ENCODE data around the gene MYO5B.

Gene MYO5B

GRCh38 chr18:49948975-49949374 is 246.0 kb downstream of the MYO5B start:
- Histone ChIP-seq H3K9me3 (ENCODE audit: control insufficient read depth, insufficient read depth, low read length) (no peaks in the 10 kb centered on the region), H3K9ac (ENCODE audit: low read depth, low read length) (no peak overlapping the region), H3K4me3 (ENCODE audit: low read depth, low read length) (no peak overlapping the region), H3K4me1 (ENCODE audit: control insufficient read depth, insufficient read depth, low read length) (no peaks in the 10 kb centered on the region), H3K36me3 (ENCODE audit: control insufficient read depth, insufficient read depth, low read length) (no peaks in the 10 kb centered on the region), H3K27me3 (ENCODE audit: control insufficient read depth, insufficient read depth, low read length) (no peaks in the 10 kb centered on the region)

- Histone ChIP-seq H3K4me1 (ENCODE audit: control insufficient read depth, insufficient read depth, low read length) (no peaks in the 10 kb centered on the region), H3K4me3 (ENCODE audit: low read depth, low read length) (no peak overlapping the region), H3K9me3 (ENCODE audit: control insufficient read depth, insufficient read depth, low read length) (no peaks in the 10 kb centered on the region), H3K36me3 (ENCODE audit: control insufficient read depth, insufficient read depth, low read length) (no peaks in the 10 kb centered on the region), H3K9ac (ENCODE audit: low read depth, low read length) (no peak overlapping the region), H3K27me3 (ENCODE audit: control insufficient read depth, insufficient read depth, low read length) (no peaks in the 10 kb centered on the region)
Measured at GRCh38 chr18:49944663-49945062, 250.3 kb downstream of the MYO5B start.

GRCh38 chr18:49936821-49937220 is 258.1 kb downstream of the MYO5B start:
- Histone ChIP-seq H3K4me1 (ENCODE audit: control insufficient read depth, insufficient read depth, low read length) (no peaks in the 10 kb centered on the region), H3K9me3 (ENCODE audit: control insufficient read depth, insufficient read depth, low read length) (no peaks in the 10 kb centered on the region), H3K36me3 (ENCODE audit: control insufficient read depth, insufficient read depth, low read length) (no peaks in the 10 kb centered on the region), H3K4me3 (ENCODE audit: low read depth, low read length) (no peak overlapping the region), H3K9ac (ENCODE audit: low read depth, low read length) (no peak overlapping the region), H3K27me3 (ENCODE audit: control insufficient read depth, insufficient read depth, low read length) (no peaks in the 10 kb centered on the region)

GRCh38 chr18:49935215-49935614 is 259.7 kb downstream of the MYO5B start:
- Histone ChIP-seq H3K9ac (ENCODE audit: low read depth, low read length) (no peak overlapping the region), H3K9me3 (ENCODE audit: control insufficient read depth, insufficient read depth, low read length) (no peaks in the 10 kb centered on the region), H3K4me3 (ENCODE audit: low read depth, low read length) (no peak overlapping the region), H3K27me3 (ENCODE audit: control insufficient read depth, insufficient read depth, low read length) (no peaks in the 10 kb centered on the region), H3K4me1 (ENCODE audit: control insufficient read depth, insufficient read depth, low read length) (no peaks in the 10 kb centered on the region), H3K36me3 (ENCODE audit: control insufficient read depth, insufficient read depth, low read length) (no peaks in the 10 kb centered on the region)

- no peaks in the 10 kb centered on the region for H3K36me3 ChIP-seq (ENCODE audit: control insufficient read depth, insufficient read depth, low read length)
- no peak overlapping the region for H3K9ac ChIP-seq (ENCODE audit: low read depth, low read length)
- H3K9me3 ChIP-seq (ENCODE audit: control insufficient read depth, insufficient read depth, low read length) = no peaks in the 10 kb centered on the region
- no peaks in the 10 kb centered on the region for H3K27me3 ChIP-seq (ENCODE audit: control insufficient read depth, insufficient read depth, low read length)
- no peaks in the 10 kb centered on the region for H3K4me1 ChIP-seq (ENCODE audit: control insufficient read depth, insufficient read depth, low read length)
- H3K4me3 ChIP-seq (ENCODE audit: low read depth, low read length) = no peak overlapping the region
Measured at GRCh38 chr18:49934457-49934856, 260.5 kb downstream of the MYO5B start.

- no peak overlapping the region for H3K4me3 ChIP-seq (ENCODE audit: low read depth, low read length)
- no peaks in the 10 kb centered on the region for H3K9me3 ChIP-seq (ENCODE audit: control insufficient read depth, insufficient read depth, low read length)
Measured at GRCh38 chr18:49933530-49934128, 261.3 kb downstream of the MYO5B start.

GRCh38 chr18:49931760-49932159 is 263.2 kb downstream of the MYO5B start:
- H3K36me3 ChIP-seq (ENCODE audit: control insufficient read depth, insufficient read depth, low read length) = no peaks in the 10 kb centered on the region
- no peaks in the 10 kb centered on the region for H3K27me3 ChIP-seq (ENCODE audit: control insufficient read depth, insufficient read depth, low read length)
- H3K4me3 ChIP-seq (ENCODE audit: low read depth, low read length) = no peak overlapping the region
- no peaks in the 10 kb centered on the region for H3K9me3 ChIP-seq (ENCODE audit: control insufficient read depth, insufficient read depth, low read length)
- H3K9ac ChIP-seq (ENCODE audit: low read depth, low read length) = no peak overlapping the region
- H3K4me1 ChIP-seq (ENCODE audit: control insufficient read depth, insufficient read depth, low read length) = no peaks in the 10 kb centered on the region

More at GRCh38 chr18:49933530-49934128, 261.3 kb downstream of the MYO5B start:
- no peaks in the 10 kb centered on the region for H3K27me3 ChIP-seq (ENCODE audit: control insufficient read depth, insufficient read depth, low read length)
- no peaks in the 10 kb centered on the region for H3K36me3 ChIP-seq (ENCODE audit: control insufficient read depth, insufficient read depth, low read length)
- no peaks in the 10 kb centered on the region for H3K4me1 ChIP-seq (ENCODE audit: control insufficient read depth, insufficient read depth, low read length)
- no peak overlapping the region for H3K9ac ChIP-seq (ENCODE audit: low read depth, low read length)

GRCh38 chr18:49931179-49931578 is 263.8 kb downstream of the MYO5B start:
- Histone ChIP-seq H3K4me1 (ENCODE audit: control insufficient read depth, insufficient read depth, low read length) (no peaks in the 10 kb centered on the region), H3K9ac (ENCODE audit: low read depth, low read length) (no peak overlapping the region), H3K9me3 (ENCODE audit: control insufficient read depth, insufficient read depth, low read length) (no peaks in the 10 kb centered on the region), H3K27me3 (ENCODE audit: control insufficient read depth, insufficient read depth, low read length) (no peaks in the 10 kb centered on the region), H3K4me3 (ENCODE audit: low read depth, low read length) (no peak overlapping the region), H3K36me3 (ENCODE audit: control insufficient read depth, insufficient read depth, low read length) (no peaks in the 10 kb centered on the region)

- no peaks in the 10 kb centered on the region for H3K27me3 ChIP-seq (ENCODE audit: control insufficient read depth, insufficient read depth, low read length)
- no peaks in the 10 kb centered on the region for H3K4me1 ChIP-seq (ENCODE audit: control insufficient read depth, insufficient read depth, low read length)
- no peaks in the 10 kb centered on the region for H3K9me3 ChIP-seq (ENCODE audit: control insufficient read depth, insufficient read depth, low read length)
- H3K36me3 ChIP-seq (ENCODE audit: control insufficient read depth, insufficient read depth, low read length) = no peaks in the 10 kb centered on the region
- no peak overlapping the region for H3K4me3 ChIP-seq (ENCODE audit: low read depth, low read length)
- H3K9ac ChIP-seq (ENCODE audit: low read depth, low read length) = no peak overlapping the region
Measured at GRCh38 chr18:49926106-49926745, 268.7 kb downstream of the MYO5B start.

GRCh38 chr18:49924293-49924983 is 270.5 kb downstream of the MYO5B start:
- no peaks in the 10 kb centered on the region for H3K9me3 ChIP-seq (ENCODE audit: control insufficient read depth, insufficient read depth, low read length)
- no peaks in the 10 kb centered on the region for H3K27me3 ChIP-seq (ENCODE audit: control insufficient read depth, insufficient read depth, low read length)
- no peaks in the 10 kb centered on the region for H3K4me1 ChIP-seq (ENCODE audit: control insufficient read depth, insufficient read depth, low read length)
- no peak overlapping the region for H3K9ac ChIP-seq (ENCODE audit: low read depth, low read length)
- H3K36me3 ChIP-seq (ENCODE audit: control insufficient read depth, insufficient read depth, low read length) = no peaks in the 10 kb centered on the region
- no peak overlapping the region for H3K4me3 ChIP-seq (ENCODE audit: low read depth, low read length)

- no peak overlapping the region for H3K4me3 ChIP-seq (ENCODE audit: low read depth, low read length)
- no peaks in the 10 kb centered on the region for H3K36me3 ChIP-seq (ENCODE audit: control insufficient read depth, insufficient read depth, low read length)
- no peaks in the 10 kb centered on the region for H3K4me1 ChIP-seq (ENCODE audit: control insufficient read depth, insufficient read depth, low read length)
- H3K9me3 ChIP-seq (ENCODE audit: control insufficient read depth, insufficient read depth, low read length) = no peaks in the 10 kb centered on the region
- no peak overlapping the region for H3K9ac ChIP-seq (ENCODE audit: low read depth, low read length)
- no peaks in the 10 kb centered on the region for H3K27me3 ChIP-seq (ENCODE audit: control insufficient read depth, insufficient read depth, low read length)
Measured at GRCh38 chr18:49922228-49922627, 272.7 kb downstream of the MYO5B start.

Data from iPS-15b (cell line).